Stimulated activated naive CD8-positive, alpha-beta T cell treated with anti-CD3 and anti-CD28 coated beads, Interleukin-15, amount 100 ng/mL, for 72 hours (primary cell): ENCODE measurements around the gene KANSL2.
"Not testable (repeated sequence)": the region's sequence is repeated elsewhere in the genome, so short reads cannot be mapped to it uniquely, and the experiment has no call there.

ENCODE experiments used
- ATAC-seq: fragments of 150-1000 bp; cut with Tn5 transposase; 2 replicates; pipeline ENCODE4 v1.10.0; 2021; ENCODE audit warnings: mild to moderate bottlenecking, moderate library complexity
- DNase-seq, 2 donors: peaks; one replicate each; pipeline ENCODE4 v3.0.0; 2021 to 2022
- H3K27ac Mint-ChIP-seq, 2 donors: one replicate each; pipeline ENCODE4 v1.8.0; 2022; ENCODE audit warnings: mild to moderate bottlenecking in 2 of 2, mixed read lengths in 2 of 2, moderate library complexity in 2 of 2
- H3K27me3 Mint-ChIP-seq: one replicate; pipeline ENCODE4 v1.8.0; 2022; ENCODE audit warnings: mixed read lengths
- H3K4me1 Mint-ChIP-seq: one replicate; pipeline ENCODE4 v1.8.0; 2022; ENCODE audit warnings: mild to moderate bottlenecking, mixed read lengths
- H3K4me3 Mint-ChIP-seq, 2 donors: one replicate each; pipeline ENCODE4 v1.8.0; 2022; ENCODE audit warnings: mild to moderate bottlenecking in 2 of 2, mixed read lengths in 2 of 2, moderate library complexity in 1 of 2
- H3K9me3 Mint-ChIP-seq, 2 donors: one replicate each; pipeline ENCODE4 v1.8.0; 2022; ENCODE audit warnings: mixed read lengths in 2 of 2

KANSL2 gene

DNA sequence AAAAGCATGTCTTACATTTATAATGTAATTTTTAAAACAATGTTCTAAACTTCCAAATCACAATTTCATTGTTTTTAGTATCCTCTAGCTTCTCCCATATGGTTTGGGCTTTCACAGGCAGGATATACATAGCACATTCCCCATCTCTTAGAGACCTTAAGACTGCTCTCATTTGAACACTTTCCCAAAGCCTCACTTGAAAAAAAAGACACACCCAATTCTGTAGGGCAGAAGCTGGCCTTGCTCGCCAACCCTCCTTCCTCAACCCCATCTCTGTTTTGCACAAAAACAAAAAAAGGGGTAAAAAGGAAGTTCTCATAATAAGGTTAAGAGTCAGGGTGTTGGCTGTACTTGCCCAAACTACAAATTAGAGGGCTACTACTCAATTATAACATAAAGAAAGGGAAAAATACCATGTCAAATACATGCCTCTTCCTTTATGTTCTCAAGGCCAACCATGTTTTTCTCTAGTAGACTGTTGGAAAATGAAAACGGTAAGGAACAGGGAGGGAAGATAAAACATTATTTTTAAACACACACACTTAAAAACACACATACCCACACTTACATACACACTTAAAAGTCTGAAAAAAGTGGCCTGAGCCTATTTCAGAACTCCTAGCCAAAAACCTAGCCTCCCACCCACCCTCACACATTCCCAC lies 9.9 kb upstream of the KANSL2 start:
- Mint-ChIP-seq H3K4me3 (no peak overlapping the region), H3K9me3 (no peaks in the 10 kb centered on the region), H3K4me1 (peaks cover 19% of the 10 kb centered on the region), H3K27ac (peak overlapping the region in 1 of 2 donors; percentile 72), H3K27me3 (no peaks in the 10 kb centered on the region)
- no peak for ATAC-seq
- DNase-seq, result no peak

- Mint-ChIP-seq H3K4me3 (no peak overlapping the region), H3K9me3 (no peaks in the 10 kb centered on the region), H3K27ac (peak overlapping the region in 1 of 2 donors; percentile 13), H3K4me1 (peaks cover 19% of the 10 kb centered on the region), H3K27me3 (no peaks in the 10 kb centered on the region)
- no peak for DNase-seq
- ATAC-seq, result no peak
Observed at GRCh38 chr12:48690990-48691389, 9.0 kb upstream of the KANSL2 start.

- DNase-seq (no peak), ATAC-seq (no peak)
- no peak overlapping the region for H3K27ac Mint-ChIP-seq
- no peaks in the 10 kb centered on the region for H3K27me3 Mint-ChIP-seq
- no peak overlapping the region for H3K4me3 Mint-ChIP-seq
- peaks cover 19% of the 10 kb centered on the region for H3K4me1 Mint-ChIP-seq
- no peaks in the 10 kb centered on the region for H3K9me3 Mint-ChIP-seq
Observed at GRCh38 chr12:48690436-48690835, 8.4 kb upstream of the KANSL2 start.

DNA sequence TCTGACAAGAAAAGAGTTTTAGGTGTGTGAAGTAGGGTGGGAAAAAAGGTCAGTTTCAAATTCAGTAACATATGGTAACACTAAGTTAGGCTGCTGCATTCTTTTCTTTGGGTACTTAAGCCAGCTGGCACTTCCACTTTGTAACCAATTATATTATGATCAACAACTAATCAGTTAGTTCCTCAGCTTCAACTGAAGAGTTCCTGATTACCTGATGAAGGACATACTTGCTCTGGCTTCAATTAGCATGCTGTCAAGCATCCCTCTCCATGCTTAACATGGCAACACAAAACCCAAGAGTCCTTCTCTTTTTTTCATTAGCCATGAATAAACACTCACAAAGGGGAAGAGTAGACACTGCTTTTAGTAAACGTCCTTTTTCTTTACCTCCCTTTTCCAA lies 6.8 kb upstream of the KANSL2 start:
- Mint-ChIP-seq H3K27me3 (no peaks in the 10 kb centered on the region), H3K27ac (peak overlapping the region in 1 of 2 donors; percentile 2), H3K9me3 (no peaks in the 10 kb centered on the region), H3K4me1 (peaks cover 16% of the 10 kb centered on the region), H3K4me3 (no peak overlapping the region)
- ATAC-seq (no peak), DNase-seq (no peak)

DNA sequence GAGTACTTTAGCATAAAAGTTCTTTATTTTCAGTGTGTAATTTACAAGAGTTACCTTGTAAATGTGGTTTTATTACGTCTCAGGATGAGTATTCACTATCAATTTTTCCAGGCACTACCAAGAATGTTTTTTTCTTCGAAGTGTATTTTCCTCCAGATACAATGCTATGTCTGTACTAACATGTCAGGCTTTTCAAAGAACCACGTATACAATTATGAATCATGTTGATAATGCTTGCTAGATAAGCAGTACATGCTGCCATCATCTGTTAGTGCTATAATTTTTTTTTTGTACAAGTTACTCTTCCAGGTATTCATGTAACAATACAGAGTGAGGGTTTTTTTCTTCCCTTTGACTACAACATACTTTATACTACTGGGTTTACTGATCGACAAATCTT lies 5.6 kb upstream of the KANSL2 start:
- no peak for DNase-seq
- ATAC-seq, result no peak
- Mint-ChIP-seq H3K4me3 (no peak overlapping the region), H3K4me1 (peaks cover 12% of the 10 kb centered on the region), H3K27me3 (no peaks in the 10 kb centered on the region), H3K9me3 (no peaks in the 10 kb centered on the region), H3K27ac (no peak overlapping the region)

DNA sequence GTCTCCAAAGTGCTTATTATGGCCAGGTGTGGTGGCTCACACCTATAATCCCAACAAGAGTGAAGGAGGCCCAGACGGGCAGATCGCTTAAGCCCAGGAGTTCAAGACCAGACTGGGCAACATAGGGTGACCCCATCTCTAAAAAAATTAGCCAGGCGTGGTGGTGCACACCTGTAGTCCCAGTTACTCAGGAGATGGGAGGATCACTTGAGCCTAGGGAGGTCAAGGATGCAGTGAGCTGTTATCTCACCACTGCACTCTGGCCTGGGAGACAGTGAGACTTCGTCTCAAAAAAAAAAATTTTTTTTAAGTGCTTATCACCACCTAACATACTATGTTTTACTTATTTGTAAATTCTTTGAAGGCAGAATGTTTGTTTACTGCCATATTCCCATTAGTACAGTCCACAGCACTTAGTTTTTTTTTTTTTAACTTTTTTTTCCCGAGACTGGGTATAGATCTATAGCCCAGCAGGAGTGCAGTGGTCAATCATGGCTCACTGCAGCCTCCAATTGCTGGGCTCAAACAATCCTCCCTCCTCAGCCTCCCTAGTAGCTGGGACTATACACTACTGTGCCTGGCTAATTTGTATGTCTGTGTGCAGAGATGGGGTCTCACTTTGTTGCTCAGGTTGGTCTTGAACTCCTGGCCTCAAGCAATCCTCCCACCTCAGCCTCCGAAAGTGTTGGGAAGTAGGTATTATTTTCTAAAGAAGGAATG lies 4.7 kb upstream of the KANSL2 start:
- ATAC-seq (no peak), DNase-seq (no peak)
- Mint-ChIP-seq H3K4me1 (peaks cover 12% of the 10 kb centered on the region), H3K4me3 (no peak overlapping the region), H3K27me3 (no peaks in the 10 kb centered on the region), H3K9me3 (no peaks in the 10 kb centered on the region), H3K27ac (peak overlapping the region in 1 of 2 donors; percentile 43)

DNA sequence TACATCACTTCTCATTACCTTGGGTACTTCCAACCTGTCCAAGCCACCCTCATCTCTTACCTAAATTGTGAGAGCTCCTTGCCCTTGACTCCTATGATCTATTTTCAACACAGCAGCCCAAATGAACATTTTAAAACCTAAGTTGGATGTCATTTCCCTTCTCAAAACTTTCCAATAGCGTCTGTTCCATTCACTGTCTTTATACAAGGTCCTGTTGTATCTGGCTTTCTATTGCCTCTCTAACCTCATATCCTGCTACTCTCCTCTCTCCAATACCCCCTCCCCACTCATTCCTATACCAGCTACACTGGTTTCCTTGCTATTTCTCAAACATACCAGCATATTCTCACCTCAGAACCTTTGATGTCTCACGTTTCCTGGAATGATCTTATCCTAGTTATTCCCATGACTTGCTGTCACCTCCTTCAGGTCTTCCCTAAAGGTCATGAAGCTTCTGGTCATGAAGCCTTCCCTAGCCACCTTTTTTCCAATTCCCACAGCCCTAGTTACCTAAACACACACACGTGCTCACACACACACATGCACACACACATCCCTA lies 4.1 kb upstream of the KANSL2 start:
- Mint-ChIP-seq H3K27me3 (no peaks in the 10 kb centered on the region), H3K9me3 (no peaks in the 10 kb centered on the region), H3K4me1 (peaks cover 12% of the 10 kb centered on the region), H3K4me3 (no peak overlapping the region), H3K27ac (no peak overlapping the region)
- DNase-seq (no peak), ATAC-seq (no peak)

DNA sequence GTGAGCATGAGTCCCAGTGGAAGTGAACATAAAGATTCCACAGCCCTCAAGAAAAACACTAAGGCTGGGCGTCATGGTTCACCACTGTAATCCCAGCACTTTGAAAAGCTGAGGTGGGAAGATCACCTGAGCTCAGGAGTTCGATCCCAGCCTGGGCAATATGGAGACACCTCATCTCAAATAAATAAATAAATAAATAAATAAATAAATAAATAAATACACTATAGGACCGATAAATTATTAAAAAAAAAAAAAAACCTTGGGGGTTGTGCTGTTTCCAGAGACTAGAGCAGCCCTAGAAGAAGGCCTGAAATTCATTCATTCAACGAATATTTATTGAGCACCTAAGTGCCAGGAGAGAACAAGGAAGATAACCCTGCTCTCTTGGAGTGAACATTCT lies 1.5 kb upstream of the KANSL2 start:
- no peaks in the 10 kb centered on the region for H3K9me3 Mint-ChIP-seq
- no peak for DNase-seq
- peak overlapping the region in 1 of 2 donors; percentile 21 for H3K4me3 Mint-ChIP-seq
- H3K27ac Mint-ChIP-seq, result no peak overlapping the region
- peaks cover 27% of the 10 kb centered on the region for H3K4me1 Mint-ChIP-seq
- no peaks in the 10 kb centered on the region for H3K27me3 Mint-ChIP-seq
- no peak for ATAC-seq

- no peak overlapping the region for H3K27ac Mint-ChIP-seq
Observed at GRCh38 chr12:48682927-48683326, 889 bp upstream of the KANSL2 start.

GRCh38 chr12:48682533-48682905 lies 481 bp upstream of the KANSL2 start:
- H3K9me3 Mint-ChIP-seq, ATAC-seq, DNase-seq, H3K27me3 Mint-ChIP-seq: not testable (repeated sequence)
- Mint-ChIP-seq H3K4me3 (peak overlapping the region; percentile 90 to 91), H3K27ac (peak overlapping the region; percentile 95 to 97), H3K4me1 (peaks cover 36% of the 10 kb centered on the region)

More at GRCh38 chr12:48682927-48683326, 889 bp upstream of the KANSL2 start:
- Mint-ChIP-seq H3K9me3 (no peaks in the 10 kb centered on the region), H3K27me3 (no peaks in the 10 kb centered on the region), H3K4me1 (peaks cover 32% of the 10 kb centered on the region), H3K4me3 (peak overlapping the region; percentile 42 to 91)
- DNase-seq, result no peak
- no peak for ATAC-seq

GRCh38 chr12:48681399-48681709 lies 684 bp downstream of the KANSL2 start:
- no peaks in the 10 kb centered on the region for H3K9me3 Mint-ChIP-seq
- H3K27ac Mint-ChIP-seq, result peak overlapping the region; percentile 95 to 97
- H3K4me3 Mint-ChIP-seq, result peak overlapping the region; percentile 90 to 91
- no peaks in the 10 kb centered on the region for H3K27me3 Mint-ChIP-seq
- peaks cover 44% of the 10 kb centered on the region for H3K4me1 Mint-ChIP-seq
- ATAC-seq (peak; percentile 2), DNase-seq (no peak)

DNA sequence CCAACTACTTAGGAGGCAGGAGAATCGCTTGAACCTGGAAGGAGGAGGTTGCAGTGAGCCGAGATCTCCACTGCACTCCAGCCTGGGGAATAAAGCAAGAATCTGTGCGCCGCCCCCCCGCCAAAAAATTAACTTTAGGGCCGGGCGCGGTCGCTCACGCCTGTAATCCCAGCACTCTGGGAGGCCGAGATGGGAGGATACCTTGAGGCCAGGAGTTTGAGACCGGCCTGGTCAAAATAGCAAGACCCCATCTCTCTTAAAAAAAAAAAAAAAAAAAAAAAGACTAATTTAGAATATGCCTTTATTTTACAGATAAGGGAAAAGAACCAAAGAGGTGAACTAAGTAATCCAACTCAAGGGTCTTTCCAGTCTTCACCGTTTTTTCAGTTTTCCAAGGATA lies 1.2 kb downstream of the KANSL2 start:
- peaks cover 48% of the 10 kb centered on the region for H3K4me1 Mint-ChIP-seq
- no peak for ATAC-seq
- no peak for DNase-seq
- H3K27me3 Mint-ChIP-seq, result no peaks in the 10 kb centered on the region
- H3K9me3 Mint-ChIP-seq, result no peaks in the 10 kb centered on the region
- H3K4me3 Mint-ChIP-seq, result peak overlapping the region; percentile 90 to 91
- H3K27ac Mint-ChIP-seq, result peak overlapping the region; percentile 42 to 62

- no peak for ATAC-seq
- Mint-ChIP-seq H3K4me1 (peaks cover 48% of the 10 kb centered on the region), H3K27ac (peak overlapping the region; percentile 9 to 75), H3K9me3 (no peaks in the 10 kb centered on the region), H3K27me3 (no peaks in the 10 kb centered on the region), H3K4me3 (peak overlapping the region; percentile 65 to 89)
- DNase-seq, result no peak
Observed at GRCh38 chr12:48678551-48679185, 3.4 kb downstream of the KANSL2 start.

GRCh38 chr12:48671231-48671856 lies 10.7 kb downstream of the KANSL2 start:
- no peaks in the 10 kb centered on the region for H3K9me3 Mint-ChIP-seq
- no peak overlapping the region for H3K4me3 Mint-ChIP-seq
- peaks cover 4% of the 10 kb centered on the region for H3K4me1 Mint-ChIP-seq
- no peak overlapping the region for H3K27ac Mint-ChIP-seq
- no peak for DNase-seq
- no peaks in the 10 kb centered on the region for H3K27me3 Mint-ChIP-seq
- no peak for ATAC-seq

GRCh38 chr12:48668996-48669395 lies 13.0 kb downstream of the KANSL2 start:
- no peak overlapping the region for H3K4me3 Mint-ChIP-seq
- no peak for ATAC-seq
- no peak for DNase-seq
- H3K9me3 Mint-ChIP-seq, result no peaks in the 10 kb centered on the region
- no peaks in the 10 kb centered on the region for H3K4me1 Mint-ChIP-seq
- H3K27ac Mint-ChIP-seq, result no peak overlapping the region
- no peaks in the 10 kb centered on the region for H3K27me3 Mint-ChIP-seq

- no peak overlapping the region for H3K27ac Mint-ChIP-seq
- no peak for ATAC-seq
- H3K4me3 Mint-ChIP-seq, result no peak overlapping the region
- H3K9me3 Mint-ChIP-seq, result no peaks in the 10 kb centered on the region
- H3K27me3 Mint-ChIP-seq, result no peaks in the 10 kb centered on the region
- peaks cover 6% of the 10 kb centered on the region for H3K4me1 Mint-ChIP-seq
- DNase-seq, result no peak
Observed at GRCh38 chr12:48659863-48660262, 22.2 kb downstream of the KANSL2 start.
